Kidney tubule cell (primary cell): Measurements from ENCODE around the gene IGF2BP1.
A peak's percentile ranks its signal among the peaks of the same experiment; 100 is the strongest.
"Not testable (repeated sequence)": the region's sequence is repeated elsewhere in the genome, so short reads cannot be mapped to it uniquely, and the experiment has no call there.

Experiments
- DNase-seq: peaks from one replicate; pipeline ENCODE4 v3.0.0-alpha.2; 2018; ENCODE audit warnings: low spot score

The IGF2BP1 gene

DNA sequence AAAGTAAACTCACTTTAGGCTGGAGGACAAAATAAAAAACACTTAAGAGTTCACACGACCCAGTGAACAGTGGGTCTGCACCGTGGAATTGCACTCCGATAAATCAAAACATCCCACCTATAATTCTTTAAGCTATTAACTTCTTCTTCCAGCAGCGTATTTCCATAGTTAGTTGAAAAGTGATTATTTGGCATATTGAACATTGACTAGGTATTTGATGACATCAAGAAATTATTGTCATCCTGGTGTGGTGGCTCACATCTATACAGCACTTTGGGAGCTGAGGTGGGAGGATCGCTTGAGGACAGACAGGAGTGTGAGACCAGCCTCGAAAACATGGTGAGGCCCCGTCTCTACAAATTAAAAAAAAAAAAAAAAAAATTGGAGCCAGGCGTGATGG, 23.4 kb downstream of the IGF2BP1 start:
- DNase-seq = no peak

- DNase-seq = no peak
Measured at GRCh38 chr17:49021095-49021767, 24.0 kb downstream of the IGF2BP1 start.

GRCh38 chr17:49021768-49022103, 24.6 kb downstream of the IGF2BP1 start:
- no peak for DNase-seq

DNA sequence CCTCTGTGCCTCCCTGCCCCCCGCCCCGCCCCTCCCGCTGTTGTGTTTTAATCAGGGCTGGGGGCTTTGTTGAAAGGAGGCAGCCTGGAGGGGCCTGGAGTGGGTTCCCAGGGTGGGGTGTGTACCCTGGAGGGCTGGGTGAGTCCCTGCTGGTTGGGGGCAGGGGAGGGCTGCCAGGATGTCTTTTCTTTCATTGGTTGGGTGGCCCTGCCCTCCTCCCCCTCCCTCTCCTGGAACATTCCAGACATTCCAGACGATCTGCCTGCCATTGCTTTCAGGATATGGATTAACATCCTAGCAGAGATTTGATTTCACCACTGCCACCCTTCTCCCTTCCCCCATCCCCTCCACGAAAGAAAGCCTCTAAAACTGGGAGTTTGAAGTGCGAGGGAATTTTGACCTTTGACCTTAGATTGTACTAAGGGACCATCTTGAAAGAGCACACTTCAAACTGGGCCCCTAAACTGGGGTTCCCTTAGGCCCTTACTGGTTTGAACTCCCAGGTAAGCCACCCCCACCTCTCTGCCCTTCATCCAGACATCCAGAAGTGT, 25.3 kb downstream of the IGF2BP1 start:
- peak; percentile 84 for DNase-seq

DNA sequence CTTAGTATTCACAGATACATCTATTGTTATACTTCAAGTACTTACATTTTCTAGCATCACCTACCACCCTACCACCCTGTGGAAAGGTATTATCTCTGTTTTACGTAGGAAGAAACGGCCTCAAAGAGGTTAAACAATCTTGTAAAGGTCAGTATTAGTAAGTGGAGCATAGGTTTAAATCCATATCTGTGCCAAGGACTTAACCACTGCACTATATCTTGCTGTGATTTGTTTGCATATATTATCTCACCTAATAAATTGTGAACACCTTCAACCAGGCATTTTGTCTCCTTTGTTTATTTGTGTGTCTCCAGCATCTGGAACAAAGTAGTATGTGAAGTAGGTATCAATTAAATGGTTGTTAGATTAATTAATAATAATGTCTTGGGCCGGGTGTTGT, 27.3 kb downstream of the IGF2BP1 start:
- DNase-seq = no peak

- DNase-seq = not testable (repeated sequence)
Measured at GRCh38 chr17:49026447-49026846, 29.3 kb downstream of the IGF2BP1 start.

- DNase-seq = no peak
Measured at GRCh38 chr17:49028271-49028670, 31.1 kb downstream of the IGF2BP1 start.

DNA sequence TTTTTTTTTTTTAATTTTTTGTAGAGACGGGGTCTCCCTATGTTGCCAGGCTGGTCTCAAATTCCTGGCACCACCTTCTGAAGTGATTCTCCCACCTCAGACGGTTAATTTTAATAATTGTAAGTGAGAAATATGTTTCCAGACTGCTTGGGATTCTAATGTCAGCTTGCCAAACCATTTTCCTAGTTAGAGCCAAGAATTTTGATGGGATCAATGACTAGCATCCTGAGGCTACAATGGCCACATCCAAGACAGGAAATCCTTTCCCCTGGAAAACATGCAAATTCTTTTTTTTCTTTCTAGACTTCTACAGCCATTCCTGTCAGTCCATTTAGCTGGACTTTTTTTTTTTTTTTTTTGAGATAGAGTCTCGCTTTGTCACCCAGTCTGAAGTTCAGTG, 32.6 kb downstream of the IGF2BP1 start:
- no peak for DNase-seq

- peak; percentile 80 for DNase-seq
Measured at GRCh38 chr17:49031965-49032928, 35.1 kb downstream of the IGF2BP1 start.

GRCh38 chr17:49035470-49036269, 38.5 kb downstream of the IGF2BP1 start:
- DNase-seq = peak; percentile 77

- DNase-seq = no peak
Measured at GRCh38 chr17:49036270-49036626, 39.1 kb downstream of the IGF2BP1 start.

DNA sequence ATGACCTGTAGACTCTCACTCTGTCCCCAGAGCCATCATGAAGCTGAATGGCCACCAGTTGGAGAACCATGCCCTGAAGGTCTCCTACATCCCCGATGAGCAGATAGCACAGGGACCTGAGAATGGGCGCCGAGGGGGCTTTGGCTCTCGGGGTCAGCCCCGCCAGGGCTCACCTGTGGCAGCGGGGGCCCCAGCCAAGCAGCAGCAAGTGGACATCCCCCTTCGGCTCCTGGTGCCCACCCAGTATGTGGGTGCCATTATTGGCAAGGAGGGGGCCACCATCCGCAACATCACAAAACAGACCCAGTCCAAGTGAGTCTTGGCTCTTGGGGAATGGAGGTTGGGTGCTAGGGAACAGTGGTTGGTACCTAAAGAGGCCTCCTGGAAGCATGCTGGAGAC, 41.0 kb downstream of the IGF2BP1 start:
- no peak for DNase-seq

DNA sequence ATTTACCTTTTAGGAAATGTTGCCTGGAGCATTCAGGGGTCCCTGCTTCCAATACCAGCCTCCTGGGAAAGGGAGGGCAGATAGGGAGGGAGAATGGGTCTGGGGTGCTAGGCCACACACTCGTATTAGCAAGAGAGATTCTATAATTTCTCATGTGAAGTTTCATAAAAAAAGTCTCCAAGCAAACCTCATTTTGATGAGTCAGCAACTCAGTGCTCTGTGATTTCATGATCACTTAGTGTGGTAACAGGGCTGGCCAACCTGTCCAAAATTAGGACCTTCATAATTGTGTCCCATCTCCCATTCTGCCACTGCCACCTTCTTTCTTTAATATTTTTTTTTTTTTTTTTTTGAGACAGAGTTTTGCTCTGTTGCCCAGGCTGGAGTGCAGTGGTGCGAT, 41.4 kb downstream of the IGF2BP1 start:
- DNase-seq = no peak

- DNase-seq = not testable (repeated sequence)
Measured at GRCh38 chr17:49039518-49039917, 42.3 kb downstream of the IGF2BP1 start.

- DNase-seq = no peak
Measured at GRCh38 chr17:49041527-49041926, 44.3 kb downstream of the IGF2BP1 start.

- peak; percentile 5 for DNase-seq
Measured at GRCh38 chr17:49045376-49045775, 48.2 kb downstream of the IGF2BP1 start.

DNA sequence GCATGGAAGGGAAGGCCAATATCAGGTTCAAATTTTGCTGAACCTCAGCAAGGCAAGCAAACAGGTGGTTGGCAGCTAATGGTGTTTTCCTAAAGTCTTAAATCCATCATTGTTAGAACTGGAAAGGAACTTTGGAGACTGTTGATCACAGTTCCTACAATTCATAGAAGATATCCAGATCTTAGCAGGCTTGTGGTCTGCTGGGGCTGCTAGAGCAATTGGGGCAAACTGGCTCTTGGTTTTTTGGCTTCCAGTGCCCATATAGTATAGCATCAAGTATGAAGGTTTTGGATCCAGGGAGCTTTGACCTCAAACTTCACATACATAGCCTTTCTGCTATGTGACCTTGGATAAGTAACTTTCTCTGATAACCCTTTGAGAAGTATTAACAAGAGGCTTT, 49.7 kb downstream of the IGF2BP1 start:
- DNase-seq = no peak

DNA sequence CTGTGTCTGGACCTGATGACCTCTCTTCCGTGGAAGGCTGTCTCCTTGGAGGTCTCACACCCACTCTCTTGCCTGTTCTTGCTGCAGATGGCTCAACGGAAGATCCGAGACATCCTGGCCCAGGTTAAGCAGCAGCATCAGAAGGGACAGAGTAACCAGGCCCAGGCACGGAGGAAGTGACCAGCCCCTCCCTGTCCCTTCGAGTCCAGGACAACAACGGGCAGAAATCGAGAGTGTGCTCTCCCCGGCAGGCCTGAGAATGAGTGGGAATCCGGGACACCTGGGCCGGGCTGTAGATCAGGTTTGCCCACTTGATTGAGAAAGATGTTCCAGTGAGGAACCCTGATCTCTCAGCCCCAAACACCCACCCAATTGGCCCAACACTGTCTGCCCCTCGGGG, 52.1 kb downstream of the IGF2BP1 start:
- DNase-seq = no peak

DNA sequence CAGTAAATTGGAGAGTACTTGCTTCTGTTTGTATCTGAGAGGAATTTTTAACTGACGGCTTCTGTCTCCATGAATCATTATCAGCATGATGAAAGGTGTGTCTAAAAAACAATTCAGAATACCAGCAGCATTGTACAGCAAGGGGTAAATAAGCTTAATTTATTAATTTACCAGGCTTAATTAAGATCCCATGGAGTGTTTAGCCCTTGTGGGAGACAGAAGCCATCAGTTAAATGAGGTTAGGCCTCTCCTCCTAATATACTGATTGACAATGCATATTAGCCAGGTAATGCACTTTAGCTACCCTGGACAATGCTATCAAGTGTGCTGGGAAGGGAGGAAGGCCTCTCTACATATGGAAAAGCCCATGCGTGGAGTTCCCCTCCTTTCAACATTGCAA, 53.4 kb downstream of the IGF2BP1 start:
- DNase-seq = no peak

- DNase-seq = no peak
Measured at GRCh38 chr17:49051269-49051668, 54.1 kb downstream of the IGF2BP1 start.

DNA sequence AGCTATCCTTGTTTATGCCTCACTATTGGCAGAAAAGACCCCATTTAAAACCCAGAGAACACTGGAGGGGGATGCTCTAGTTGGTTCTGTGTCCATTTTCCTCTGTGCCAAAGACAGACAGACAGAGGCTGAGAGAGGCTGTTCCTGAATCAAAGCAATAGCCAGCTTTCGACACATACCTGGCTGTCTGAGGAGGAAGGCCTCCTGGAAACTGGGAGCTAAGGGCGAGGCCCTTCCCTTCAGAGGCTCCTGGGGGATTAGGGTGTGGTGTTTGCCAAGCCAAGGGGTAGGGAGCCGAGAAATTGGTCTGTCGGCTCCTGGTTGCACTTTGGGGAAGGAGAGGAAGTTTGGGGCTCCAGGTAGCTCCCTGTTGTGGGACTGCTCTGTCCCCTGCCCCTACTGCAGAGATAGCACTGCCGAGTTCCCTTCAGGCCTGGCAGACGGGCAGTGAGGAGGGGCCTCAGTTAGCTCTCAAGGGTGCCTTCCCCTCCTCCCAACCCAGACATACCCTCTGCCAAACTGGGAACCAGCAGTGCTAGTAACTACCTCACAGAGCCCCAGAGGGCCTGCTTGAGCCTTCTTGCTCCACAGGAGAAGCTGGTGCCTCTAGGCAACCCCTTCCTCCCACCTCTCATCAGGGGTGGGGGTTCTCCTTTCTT, 56.1 kb downstream of the IGF2BP1 start:
- no peak for DNase-seq
